Astrocyte of the cerebellum (primary cell): ENCODE data around the gene SKIC8.

ENCODE experiments used
- DNase-seq: peaks from one replicate; pipeline ENCODE4 v3.0.0-alpha.2; 2011; ENCODE audit warnings: low read depth
- H3K4me3 ChIP-seq: 2 replicates; pipeline ENCODE4 v1.5.1; 2011; ENCODE audit warnings: mild to moderate bottlenecking, low read depth, low read length, moderate library complexity
- in situ Hi-C: cut with HindIII; loops from 2 replicates; pipeline ENCODE4 v1.10.0; 2017; ENCODE audit warnings: low sequenced_read_pairs
- TF ChIP-seq, protein P1 (sequence below): IDR thresholded peaks from 2 replicates; pipeline ENCODE4 v1.5.1; 2012; ENCODE audit warnings: low read length, low read depth, moderate library complexity, mild to moderate bottlenecking; ENCODE audit errors: missing control alignments

Gene SKIC8

GRCh38 chr15:78341057-78341987 is 41.9 kb upstream of the SKIC8 start:
- in situ Hi-C loops = no loop called here
- DNase-seq = no peak
- H3K4me3 ChIP-seq = no peak overlapping the region
- TF ChIP-seq, protein P1, sequence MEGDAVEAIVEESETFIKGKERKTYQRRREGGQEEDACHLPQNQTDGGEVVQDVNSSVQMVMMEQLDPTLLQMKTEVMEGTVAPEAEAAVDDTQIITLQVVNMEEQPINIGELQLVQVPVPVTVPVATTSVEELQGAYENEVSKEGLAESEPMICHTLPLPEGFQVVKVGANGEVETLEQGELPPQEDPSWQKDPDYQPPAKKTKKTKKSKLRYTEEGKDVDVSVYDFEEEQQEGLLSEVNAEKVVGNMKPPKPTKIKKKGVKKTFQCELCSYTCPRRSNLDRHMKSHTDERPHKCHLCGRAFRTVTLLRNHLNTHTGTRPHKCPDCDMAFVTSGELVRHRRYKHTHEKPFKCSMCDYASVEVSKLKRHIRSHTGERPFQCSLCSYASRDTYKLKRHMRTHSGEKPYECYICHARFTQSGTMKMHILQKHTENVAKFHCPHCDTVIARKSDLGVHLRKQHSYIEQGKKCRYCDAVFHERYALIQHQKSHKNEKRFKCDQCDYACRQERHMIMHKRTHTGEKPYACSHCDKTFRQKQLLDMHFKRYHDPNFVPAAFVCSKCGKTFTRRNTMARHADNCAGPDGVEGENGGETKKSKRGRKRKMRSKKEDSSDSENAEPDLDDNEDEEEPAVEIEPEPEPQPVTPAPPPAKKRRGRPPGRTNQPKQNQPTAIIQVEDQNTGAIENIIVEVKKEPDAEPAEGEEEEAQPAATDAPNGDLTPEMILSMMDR = no peak

- H3K4me3 ChIP-seq = no peak within 1 kb of the TSS
- TF ChIP-seq, protein P1 = no peak
- in situ Hi-C loops = no loop called here
- DNase-seq = no peak
Observed at GRCh38 chr15:78340231-78341056, 41.0 kb upstream of the SKIC8 start, which contains the start of gene CRABP1. Gene CRABP1 (plus strand): TSS chr15:78340353. CDS start chr15:78340429, 76 bp downstream.

DNA sequence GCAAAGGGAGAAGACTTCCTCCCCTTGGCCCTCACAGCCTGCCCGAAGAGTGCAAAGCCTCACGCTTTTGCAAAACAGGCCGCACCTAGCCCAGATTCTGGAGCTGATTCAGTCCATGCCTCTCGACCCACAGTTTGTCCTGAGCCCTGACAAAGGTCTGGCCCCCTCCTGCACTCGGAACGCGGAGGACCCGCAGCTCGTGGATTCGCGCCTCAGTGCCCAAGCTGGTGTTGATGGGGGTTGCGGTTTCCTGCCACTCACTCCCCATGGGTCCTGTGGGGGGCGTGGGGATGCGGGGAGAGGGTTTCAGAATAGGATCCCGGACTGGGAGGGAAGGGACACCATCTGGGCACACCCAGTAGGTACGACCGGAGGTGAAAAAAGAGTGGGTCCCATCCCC is 40.1 kb upstream of the SKIC8 start:
- no peak for DNase-seq
- TF ChIP-seq, protein P1 = no peak
- H3K4me3 ChIP-seq = no peak overlapping the region
- in situ Hi-C loops = no loop called here

DNA sequence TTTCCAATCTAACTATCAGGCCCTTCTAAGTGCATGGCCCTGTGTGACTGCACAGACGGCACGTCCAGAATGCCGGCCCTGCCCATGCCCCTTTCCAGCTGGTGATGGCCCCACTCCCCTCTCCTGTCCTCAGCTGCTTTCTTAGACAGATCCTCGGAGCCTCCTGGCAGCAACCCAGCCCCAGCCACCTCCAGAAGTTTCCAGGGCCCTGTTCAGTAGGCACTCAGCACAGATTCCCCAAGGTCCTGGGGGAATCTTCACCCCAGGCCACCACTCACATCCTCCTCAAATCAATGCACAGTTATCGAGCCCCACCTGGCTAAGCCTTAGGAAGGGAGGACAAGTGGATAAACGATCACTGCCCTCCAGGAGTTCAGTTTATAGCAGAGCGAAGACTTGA is 39.4 kb upstream of the SKIC8 start:
- in situ Hi-C loops = no loop called here
- no peak for DNase-seq
- H3K4me3 ChIP-seq = no peak overlapping the region
- TF ChIP-seq, protein P1 = no peak

GRCh38 chr15:78335985-78336384 is 36.6 kb upstream of the SKIC8 start:
- no peak overlapping the region for H3K4me3 ChIP-seq
- in situ Hi-C loops = no loop called here
- no peak for DNase-seq
- TF ChIP-seq, protein P1 = no peak

GRCh38 chr15:78334845-78335244 is 35.4 kb upstream of the SKIC8 start:
- no peak for DNase-seq
- H3K4me3 ChIP-seq = no peak overlapping the region
- TF ChIP-seq, protein P1 = no peak
- in situ Hi-C loops = loop anchor here (5.0 kb wide), 1 partner anchor 72 kb away; no protein-coding TSS in a partner anchor
